NB4 (cell line): ENCODE results near the gene KRT36.

Experiments
- DNase-seq: peaks from one replicate; pipeline ENCODE4 v3.0.0; 2010; ENCODE audit warnings: low read depth
- H3K4me3 ChIP-seq: one replicate; pipeline ENCODE4 v1.5.1; 2011; ENCODE audit warnings: mild to moderate bottlenecking, low read depth, low read length, moderate library complexity
- MAX ChIP-seq: IDR thresholded peaks from 2 replicates; pipeline ENCODE4 v1.6.1; 2011; ENCODE audit warnings: low read depth, low read length
- MYC ChIP-seq: IDR thresholded peaks from 2 replicates; pipeline ENCODE4 v1.6.1; 2011; ENCODE audit warnings: low read depth, low read length
- POLR2A ChIP-seq: IDR thresholded peaks from 2 replicates; pipeline ENCODE4 v1.6.1; 2011; ENCODE audit warnings: mild to moderate bottlenecking; ENCODE audit not compliant: insufficient read length; ENCODE audit errors: extremely low read depth
- TF ChIP-seq, protein P1 (sequence below): IDR thresholded peaks from one replicate; pipeline ENCODE4 v1.5.1; 2012; ENCODE audit warnings: low read depth, low read length

The KRT36 gene

GRCh38 chr17:41507315-41507880 is 17.7 kb upstream of the KRT36 start:
- DNase-seq, result no peak
- no peak for TF ChIP-seq POLR2A
- no peak for TF ChIP-seq MAX
- TF ChIP-seq, protein P1, sequence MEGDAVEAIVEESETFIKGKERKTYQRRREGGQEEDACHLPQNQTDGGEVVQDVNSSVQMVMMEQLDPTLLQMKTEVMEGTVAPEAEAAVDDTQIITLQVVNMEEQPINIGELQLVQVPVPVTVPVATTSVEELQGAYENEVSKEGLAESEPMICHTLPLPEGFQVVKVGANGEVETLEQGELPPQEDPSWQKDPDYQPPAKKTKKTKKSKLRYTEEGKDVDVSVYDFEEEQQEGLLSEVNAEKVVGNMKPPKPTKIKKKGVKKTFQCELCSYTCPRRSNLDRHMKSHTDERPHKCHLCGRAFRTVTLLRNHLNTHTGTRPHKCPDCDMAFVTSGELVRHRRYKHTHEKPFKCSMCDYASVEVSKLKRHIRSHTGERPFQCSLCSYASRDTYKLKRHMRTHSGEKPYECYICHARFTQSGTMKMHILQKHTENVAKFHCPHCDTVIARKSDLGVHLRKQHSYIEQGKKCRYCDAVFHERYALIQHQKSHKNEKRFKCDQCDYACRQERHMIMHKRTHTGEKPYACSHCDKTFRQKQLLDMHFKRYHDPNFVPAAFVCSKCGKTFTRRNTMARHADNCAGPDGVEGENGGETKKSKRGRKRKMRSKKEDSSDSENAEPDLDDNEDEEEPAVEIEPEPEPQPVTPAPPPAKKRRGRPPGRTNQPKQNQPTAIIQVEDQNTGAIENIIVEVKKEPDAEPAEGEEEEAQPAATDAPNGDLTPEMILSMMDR, result no peak
- no peak for TF ChIP-seq MYC
- H3K4me3 ChIP-seq, result no peak overlapping the region

GRCh38 chr17:41505809-41506767 is 16.4 kb upstream of the KRT36 start:
- DNase-seq, result peak; percentile 47
- TF ChIP-seq MYC (no peak), POLR2A (no peak), MAX (no peak)
- TF ChIP-seq, protein P1, result no peak
- H3K4me3 ChIP-seq, result no peak overlapping the region

- H3K4me3 ChIP-seq, result no peak within 1 kb of the TSS
- DNase-seq, result no peak
- no peak for TF ChIP-seq POLR2A
- TF ChIP-seq, protein P1, result no peak
- TF ChIP-seq MYC, result no peak
- TF ChIP-seq MAX, result no peak
These were observed 15.5 kb upstream of the KRT36 start, which contains the start of gene KRT13 for GRCh38 chr17:41505007-41505808. Gene KRT13, minus strand, starts transcription at chr17:41505612. Its CDS starts 62 bp downstream, at chr17:41505550.

DNA sequence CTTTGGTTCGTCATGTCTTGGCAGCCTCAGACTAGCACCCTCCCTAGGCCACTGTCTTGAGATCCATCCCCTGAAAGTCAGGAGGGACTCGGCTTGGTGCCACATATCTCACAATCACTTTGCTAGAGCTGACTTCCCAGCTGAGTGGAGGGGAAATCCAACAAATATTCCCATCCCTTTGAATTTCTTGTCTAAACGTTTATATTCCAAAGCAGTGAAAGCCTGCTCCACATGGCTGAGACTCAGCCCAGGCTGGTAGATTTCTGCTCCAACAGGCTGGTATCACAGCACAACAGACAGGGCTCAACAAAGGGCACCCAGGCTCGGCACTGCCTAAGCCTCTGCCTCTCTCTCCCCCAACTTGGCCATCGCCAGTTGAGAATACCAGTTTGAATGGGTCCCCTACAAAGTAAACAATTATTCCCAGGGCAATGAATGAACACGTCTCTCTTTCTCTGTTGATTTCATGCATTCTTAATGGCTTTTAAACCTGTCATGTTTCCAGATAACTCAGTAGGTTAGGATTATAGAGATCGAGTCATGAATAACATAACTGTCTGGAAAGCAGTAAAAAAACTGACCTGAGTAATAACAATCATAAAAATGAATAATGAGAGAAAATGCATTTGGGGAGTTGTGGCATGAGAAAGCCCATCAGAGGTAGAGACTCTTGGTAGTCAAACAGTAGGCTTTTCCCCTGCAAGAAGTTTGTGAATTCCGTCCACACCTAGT is 14.7 kb upstream of the KRT36 start:
- no peak for TF ChIP-seq POLR2A
- TF ChIP-seq, protein P1, result no peak
- H3K4me3 ChIP-seq, result no peak overlapping the region
- DNase-seq, result no peak

DNA sequence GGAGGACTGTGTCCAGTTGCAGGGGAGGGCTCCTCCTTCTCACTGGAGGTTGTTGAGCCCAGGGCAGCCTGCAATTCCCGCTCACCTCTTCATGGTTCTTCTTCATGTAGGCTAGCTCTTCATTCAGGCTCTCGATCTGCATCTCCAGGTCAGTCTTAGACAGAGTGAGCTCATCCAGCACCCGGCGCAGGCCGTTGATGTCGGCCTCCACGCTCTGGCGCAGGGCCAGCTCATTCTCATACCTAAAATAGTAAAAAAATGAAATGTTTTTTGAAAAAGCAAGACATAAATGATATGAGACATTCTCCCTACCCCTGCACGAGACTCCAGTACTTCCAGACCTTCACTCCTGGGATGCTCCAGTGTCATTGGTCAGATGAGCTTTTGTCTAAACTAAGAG is 13.5 kb upstream of the KRT36 start:
- TF ChIP-seq MAX (no peak), MYC (no peak), POLR2A (no peak)
- TF ChIP-seq, protein P1, result no peak
- no peak overlapping the region for H3K4me3 ChIP-seq
- DNase-seq, result no peak
